ENCODE results near the gene HIGD1B. TPM values are rescaled to one million over a fixed set of nuclear protein-coding genes. Genes with fewer than 3 reads are reported as not detected.

Gene HIGD1B
- total RNA-seq, 1 experiment from 2014 or later = not detected

DNA sequence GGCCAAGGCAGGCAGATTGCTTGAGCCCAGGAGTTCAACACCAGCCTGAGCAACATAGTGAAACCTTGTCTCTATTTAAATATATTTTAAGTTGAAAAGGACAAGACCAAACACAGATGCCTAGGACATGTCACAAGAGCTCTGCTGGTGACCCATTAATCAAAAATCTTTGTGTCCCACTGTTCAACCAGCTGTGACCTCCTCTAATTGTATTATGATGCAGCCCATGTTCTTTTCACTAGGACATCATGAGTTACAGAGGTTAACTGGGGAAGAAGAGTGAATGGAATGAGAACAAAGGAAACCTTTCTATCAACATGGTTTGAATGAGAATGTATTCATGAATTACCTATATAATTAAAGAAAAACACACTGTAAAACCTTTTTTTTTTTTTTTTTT lies 44.6 kb downstream of the HIGD1B start:
- intact Hi-C loops (cut with micrococcal nuclease) = no loop called here
- POLR2A ChIA-PET = no interaction called here
- no peak overlapping the region for H3K27ac ChIP-seq (ENCODE audit: low read depth, low read length)

DNA sequence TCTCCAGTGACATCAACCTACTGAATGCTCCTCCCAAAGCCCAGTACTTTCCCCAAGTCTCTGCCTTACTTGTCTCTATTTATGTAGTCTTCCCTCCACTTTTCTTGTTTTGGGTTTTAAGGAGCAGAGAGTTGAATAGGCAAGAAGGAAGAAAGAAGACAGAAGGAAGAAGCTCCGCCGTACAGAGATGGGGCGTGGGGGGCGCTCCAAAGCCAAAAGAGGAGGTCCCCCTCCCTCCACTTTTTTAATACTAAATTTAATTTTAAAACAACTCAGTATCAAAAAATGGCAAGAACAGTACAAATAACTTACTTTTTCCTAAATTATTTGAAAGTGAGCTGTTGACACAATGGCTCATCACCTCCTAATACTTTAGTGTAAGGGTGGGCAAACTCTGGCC lies 47.0 kb downstream of the HIGD1B start:
- Histone ChIP-seq H3K4me3 (replicated peaks in 1 of 2; ENCODE audit: low read depth in 1 of 2, low read length in 2 of 2) (no peak overlapping the region), H2AFZ (ENCODE audit: low read depth, low read length, poor library complexity, severe bottlenecking) (no peak overlapping the region), H4K20me1 (ENCODE audit: insufficient read depth) (peaks cover 3% of the 10 kb centered on the region; the same call in 1 of the 2 replicates), H3K4me1 (ENCODE audit: control insufficient read depth in 1 of 2, insufficient read depth in 2 of 2, low read length in 2 of 2) (peaks cover 0 to 13% of the 10 kb centered on the region in 2 experiments; a peak in 2 of 4 replicates), H3K79me2 (ENCODE audit: insufficient read depth, low read length) (peaks cover 95% of the 10 kb centered on the region), H3K27me3 (ENCODE audit: insufficient read depth, low read length) (no peaks in the 10 kb centered on the region), H3K27ac (ENCODE audit: low read depth, low read length) (no peak overlapping the region), H3K9me3 (ENCODE audit: control insufficient read depth in 1 of 2, insufficient read depth in 1 of 2, low read depth in 1 of 2, low read length in 2 of 2) (no peaks in the 10 kb centered on the region), H3K4me2 (ENCODE audit: low read length) (no peak overlapping the region), H3K9me2 (ENCODE audit: insufficient read depth) (no peaks in the 10 kb centered on the region), H3K36me3 (ENCODE audit: control insufficient read depth in 1 of 2, insufficient read depth in 2 of 2, low read length in 2 of 2) (peaks cover 20 to 31% of the 10 kb centered on the region in 2 experiments; a peak in 3 of 4 replicates), H3K9ac (ENCODE audit: low read length) (no peak overlapping the region)
- no TSS peak for BruUV-seq (replicated peaks)
- TF ChIP-seq TCF7L2 (IDR thresholded peaks at IDR 0.05; ENCODE audit: borderline replicate concordance, extremely low read depth, insufficient read depth, insufficient read length) = no peak
- TF ChIP-seq YY1 (IDR thresholded peaks at IDR 0.05; ENCODE audit: extremely low read depth, insufficient replicate concordance, low read depth, low read length) = no peak
- no peak for TF ChIP-seq POLR2AphosphoS5 (IDR thresholded peaks at IDR 0.05; ENCODE audit: low read depth, low read length)
- no peak for TF ChIP-seq RAD21 (IDR thresholded peaks at IDR 0.05; ENCODE audit: low read depth)
- no peak for TF ChIP-seq EGR1 (IDR thresholded peaks at IDR 0.05; ENCODE audit: low read depth)
- no peak for TF ChIP-seq CEBPB (IDR thresholded peaks at IDR 0.05; ENCODE audit: low read depth)
- no peak for TF ChIP-seq SP1 (IDR thresholded peaks at IDR 0.05; ENCODE audit: low read depth)
- ChIA-PET CTCF (no interaction called here), RAD21 (ENCODE audit: low non-redundant PET in 1 of 2, low total read pairs in 2 of 2, uncharacterized antibody in 2 of 2, unreplicated experiment in 2 of 2) (no interaction called here), POLR2A (no interaction called here)
- intact Hi-C loops (cut with micrococcal nuclease) = no loop called here
- no peak for DNase-seq (ENCODE audit: low read depth, low spot score)
- ATAC-seq = no peak

More for the DNA sequence above, 44.6 kb downstream of the HIGD1B start:
- Histone ChIP-seq H4K20me1 (ENCODE audit: insufficient read depth) (peaks cover 16% of the 10 kb centered on the region; the same call in 1 of the 2 replicates), H2AFZ (ENCODE audit: low read depth, low read length, poor library complexity, severe bottlenecking) (no peak overlapping the region), H3K79me2 (ENCODE audit: insufficient read depth, low read length) (peaks cover 97% of the 10 kb centered on the region), H3K36me3 (ENCODE audit: control insufficient read depth in 1 of 2, insufficient read depth in 2 of 2, low read length in 2 of 2) (peaks cover 23 to 31% of the 10 kb centered on the region in 2 experiments; a peak in 3 of 4 replicates), H3K9me3 (ENCODE audit: control insufficient read depth in 1 of 2, insufficient read depth in 1 of 2, low read depth in 1 of 2, low read length in 2 of 2) (no peaks in the 10 kb centered on the region), H3K4me1 (ENCODE audit: control insufficient read depth in 1 of 2, insufficient read depth in 2 of 2, low read length in 2 of 2) (0 out of 4 replicates have a peak, but pooled peaks cover 0 to 4% of the 10 kb centered on the region in 2 experiments), H3K4me3 (replicated peaks in 1 of 2; ENCODE audit: low read depth in 1 of 2, low read length in 2 of 2) (no peak overlapping the region), H3K27me3 (ENCODE audit: insufficient read depth, low read length) (no peaks in the 10 kb centered on the region), H3K4me2 (ENCODE audit: low read length) (no peak overlapping the region), H3K9ac (ENCODE audit: low read length) (no peak overlapping the region), H3K9me2 (ENCODE audit: insufficient read depth) (no peaks in the 10 kb centered on the region)
- no peak for TF ChIP-seq CEBPB (IDR thresholded peaks at IDR 0.05; ENCODE audit: low read depth)
- TF ChIP-seq EZH2phosphoT487 (IDR thresholded peaks at IDR 0.05; ENCODE audit: borderline replicate concordance) = no peak
- TF ChIP-seq, protein P1, sequence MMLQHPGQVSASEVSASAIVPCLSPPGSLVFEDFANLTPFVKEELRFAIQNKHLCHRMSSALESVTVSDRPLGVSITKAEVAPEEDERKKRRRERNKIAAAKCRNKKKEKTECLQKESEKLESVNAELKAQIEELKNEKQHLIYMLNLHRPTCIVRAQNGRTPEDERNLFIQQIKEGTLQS (IDR thresholded peaks at IDR 0.05) = no peak
- TF ChIP-seq ZFX (IDR thresholded peaks at IDR 0.05) = no peak
- CTCF ChIA-PET = no interaction called here
- BruUV-seq (replicated peaks) = no TSS peak
- RAD21 ChIA-PET (ENCODE audit: low non-redundant PET in 1 of 2, low total read pairs in 2 of 2, uncharacterized antibody in 2 of 2, unreplicated experiment in 2 of 2) = no interaction called here
- DNase-seq (ENCODE audit: low read depth, low spot score) (no peak), ATAC-seq (no peak)

Measured in HCT116 (cell line).